ENCODE data around the gene FTH1. TPM values are rescaled to one million over a fixed set of nuclear protein-coding genes. Genes with fewer than 3 reads are reported as not detected.

FTH1 gene
- total and polyA plus RNA-seq, 2 of the 4 experiments (the other 2 are of a cell fraction): 344 to 2,516 TPM

DNA sequence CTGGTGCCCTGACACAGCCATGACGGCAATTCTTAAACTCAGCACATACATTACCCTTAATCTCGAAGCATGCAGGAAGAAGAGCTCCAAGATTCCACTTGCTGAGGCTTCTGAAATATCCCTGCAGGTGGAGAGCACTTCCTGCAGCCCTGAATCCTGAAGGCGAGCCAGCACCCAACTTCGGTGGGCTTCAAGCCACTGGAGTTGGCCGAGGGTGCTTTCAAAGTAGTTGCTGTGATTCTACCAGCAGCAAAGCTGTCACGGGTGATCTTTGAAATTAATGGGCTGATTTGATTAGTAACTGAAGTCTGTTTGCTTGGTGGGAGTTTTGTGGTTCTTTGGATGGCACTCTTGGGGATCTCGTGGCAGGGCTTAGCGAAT, 9.0 kb upstream of the FTH1 start:
- WGBS, 2 experiments (ENCODE audit: extremely low coverage in 2 of 2, insufficient read length in 1 of 2): 100% methylated on average over 1 of the region's 8 CpGs; no CpG with 5 or more reads in 1 of the 2 experiments
- Histone ChIP-seq H2BK120ac (ENCODE audit: low read depth, low read length) (peak overlapping the region; percentile 26; the same call in 1 of the 2 replicates), H3K4ac (ENCODE audit: low read depth, low read length) (no peak overlapping the region), H3K4me3 (ENCODE audit: insufficient read depth, low read depth, low read length) (no peak overlapping the region), H2AK5ac (ENCODE audit: low read depth, low read length) (no peak overlapping the region), H2AK9ac (replicated peaks; ENCODE audit: low read depth, low read length, poor library complexity) (no peak overlapping the region), H3K79me1 (ENCODE audit: low read depth in 1 of 2, low read length in 2 of 2) (peaks cover 0 to 13% of the 10 kb centered on the region in 2 experiments; a peak in 2 of 4 replicates), H4K5ac (ENCODE audit: low read depth, low read length) (no peak overlapping the region; the same call in 1 of the 2 replicates), H3K18ac (ENCODE audit: low read depth, low read length) (no peak overlapping the region), H3K27ac (ENCODE audit: insufficient read depth, low read length) (no peak overlapping the region), H3K4me2 (ENCODE audit: low read depth, low read length) (no peak overlapping the region), H4K20me1 (ENCODE audit: insufficient read depth, low read length) (no peaks in the 10 kb centered on the region), H2BK15ac (ENCODE audit: low read depth, low read length) (no peak overlapping the region; the same call in 2 of the 3 replicates), H3K9ac (ENCODE audit: low read depth, low read length) (no peak overlapping the region), H3K36me3 (ENCODE audit: control insufficient read depth, insufficient read depth, low read length) (no peaks in the 10 kb centered on the region), H3K9me1 (ENCODE audit: insufficient read depth, low read length) (peaks cover 17% of the 10 kb centered on the region), H3K56ac (ENCODE audit: extremely low read depth, insufficient read depth, low read length) (no peak overlapping the region), H4K91ac (ENCODE audit: insufficient read depth, low read depth, low read length) (peak overlapping the region; percentile 8; the same call in 1 of the 2 replicates), H3K9me3 (ENCODE audit: control insufficient read depth, insufficient read depth, low read length) (no peaks in the 10 kb centered on the region), H4K8ac (ENCODE audit: low read depth in 2 of 2, low read length in 2 of 2) (no peak overlapping the region), H3K14ac (replicated peaks; ENCODE audit: low read depth, low read length) (no peak overlapping the region), H2BK20ac (ENCODE audit: low read depth, low read length) (no peak overlapping the region), H2BK5ac (ENCODE audit: low read depth, low read length, poor library complexity, severe bottlenecking) (no peak overlapping the region), H2AFZ (replicated peaks; ENCODE audit: low read length, poor library complexity) (no peak overlapping the region), H3K23ac (ENCODE audit: low read depth, low read length) (no peak overlapping the region), H3K27me3 (ENCODE audit: control insufficient read depth, insufficient read depth, low read length) (no peaks in the 10 kb centered on the region), H3K4me1 (ENCODE audit: control insufficient read depth, insufficient read depth, low read length) (peaks cover 28% of the 10 kb centered on the region)
- intact Hi-C loops (cut with micrococcal nuclease): no loop called here
- dilution Hi-C loops (cut with HindIII; ENCODE audit: low sequenced_read_pairs, unreplicated experiment): no loop called here
- CTCF ChIA-PET: interaction anchor here (0.8 kb wide), 1 partner anchor 231 kb away, joined by 3 read pairs; no protein-coding TSS in a partner anchor
- POLR2A ChIA-PET (ENCODE audit: unreplicated experiment): interaction anchor here (0.6 kb wide), 1 partner anchor 8 kb away, joined by 4 read pairs; no protein-coding TSS in a partner anchor
- DNase-seq (no peak), ATAC-seq (ENCODE audit: low read depth) (no peak)
- TF ChIP-seq, protein P1, sequence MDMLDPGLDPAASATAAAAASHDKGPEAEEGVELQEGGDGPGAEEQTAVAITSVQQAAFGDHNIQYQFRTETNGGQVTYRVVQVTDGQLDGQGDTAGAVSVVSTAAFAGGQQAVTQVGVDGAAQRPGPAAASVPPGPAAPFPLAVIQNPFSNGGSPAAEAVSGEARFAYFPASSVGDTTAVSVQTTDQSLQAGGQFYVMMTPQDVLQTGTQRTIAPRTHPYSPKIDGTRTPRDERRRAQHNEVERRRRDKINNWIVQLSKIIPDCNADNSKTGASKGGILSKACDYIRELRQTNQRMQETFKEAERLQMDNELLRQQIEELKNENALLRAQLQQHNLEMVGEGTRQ (IDR thresholded peaks at IDR 0.05; ENCODE audit: low read depth, low read length): no peak
- TF ChIP-seq POLR2A (IDR thresholded peaks at IDR 0.05; ENCODE audit: low read depth, low read length) (no peak), SMC3 (IDR thresholded peaks at IDR 0.05; ENCODE audit: low read depth, low read length) (no peak), MAZ (IDR thresholded peaks at IDR 0.05; ENCODE audit: borderline replicate concordance, low read depth, low read length) (no peak), RCOR1 (IDR thresholded peaks at IDR 0.05; ENCODE audit: insufficient replicate concordance, low read length) (no peak), NFE2L2 (IDR thresholded peaks at IDR 0.05; ENCODE audit: low read depth, low read length) (no peak), FOS (IDR thresholded peaks at IDR 0.05; ENCODE audit: low read depth, low read length) (no peak), CHD1 (IDR thresholded peaks at IDR 0.05; ENCODE audit: low read depth, low read length) (no peak), RAD21 (IDR thresholded peaks at IDR 0.05; ENCODE audit: low read length) (no peak), MAFK (IDR thresholded peaks at IDR 0.05; ENCODE audit: low read depth, low read length) (no peak), BHLHE40 (IDR thresholded peaks at IDR 0.05; ENCODE audit: low read depth, low read length) (no peak), CEBPB (IDR thresholded peaks at IDR 0.05; ENCODE audit: low read depth, low read length) (no peak)
- TF ChIP-seq, protein P2, sequence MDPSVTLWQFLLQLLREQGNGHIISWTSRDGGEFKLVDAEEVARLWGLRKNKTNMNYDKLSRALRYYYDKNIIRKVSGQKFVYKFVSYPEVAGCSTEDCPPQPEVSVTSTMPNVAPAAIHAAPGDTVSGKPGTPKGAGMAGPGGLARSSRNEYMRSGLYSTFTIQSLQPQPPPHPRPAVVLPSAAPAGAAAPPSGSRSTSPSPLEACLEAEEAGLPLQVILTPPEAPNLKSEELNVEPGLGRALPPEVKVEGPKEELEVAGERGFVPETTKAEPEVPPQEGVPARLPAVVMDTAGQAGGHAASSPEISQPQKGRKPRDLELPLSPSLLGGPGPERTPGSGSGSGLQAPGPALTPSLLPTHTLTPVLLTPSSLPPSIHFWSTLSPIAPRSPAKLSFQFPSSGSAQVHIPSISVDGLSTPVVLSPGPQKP (IDR thresholded peaks at IDR 0.05; ENCODE audit: borderline replicate concordance, low read depth, low read length): no peak
- no TSS peak for BruUV-seq (replicated peaks)
- in situ Hi-C loops (cut with MboI; ENCODE audit: low sequenced_read_pairs): no loop called here

Data from IMR-90 (cell line).